ENCODE measurements around the gene PRDM16.

GRCh38 chr1:3124246-3124645, 55.2 kb downstream of the PRDM16 start:
- no peak for TF ChIP-seq EZH2 (IDR thresholded peaks at IDR 0.05; ENCODE audit: borderline replicate concordance, low read length)
- no peak for TF ChIP-seq CTCF (conservative IDR thresholded peaks at IDR 0.05 in 1 of 2, IDR thresholded peaks at IDR 0.05 in 1 of 2; ENCODE audit: extremely low read depth in 1 of 2, insufficient read depth in 1 of 2, low read depth in 1 of 2, low read length in 2 of 2)
